ENCODE measurements around the gene MTARC2.
"Not testable (repeated sequence)": the region's sequence is repeated elsewhere in the genome, so short reads cannot be mapped to it uniquely, and the experiment has no call there.

MTARC2 gene

DNA sequence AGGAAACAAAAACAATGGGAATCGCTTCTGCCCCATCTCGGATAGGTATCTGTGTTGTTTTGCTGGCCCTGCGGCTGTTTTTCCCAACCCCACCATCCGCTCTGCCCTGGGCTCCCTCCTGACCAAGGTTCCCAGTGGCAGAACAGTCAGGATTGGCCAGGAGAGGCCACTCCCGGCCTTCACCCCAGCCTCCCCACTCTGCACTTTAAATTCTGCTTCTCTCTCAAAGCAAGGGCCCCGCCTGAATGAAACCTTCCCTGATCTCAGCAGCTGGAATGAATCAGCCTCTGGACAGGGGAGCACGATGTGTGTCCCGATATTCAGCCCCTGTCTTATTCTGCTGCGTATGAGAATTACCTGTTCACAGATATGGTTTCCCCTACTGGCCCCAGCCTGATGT, 41.6 kb upstream of the MTARC2 start:
- Histone ChIP-seq H4K20me1 (no peaks in the 10 kb centered on the region), H3K36me3 (no peaks in the 10 kb centered on the region), H3K27ac (no peak overlapping the region), H3K4me1 (peaks cover 21 to 47% (median 43%) of the 10 kb centered on the region in 10 experiments), H3K9me3 (replicated peaks in 1 of 11) (peaks cover 0 to 24% (median 12%) of the 10 kb centered on the region in 11 experiments; a peak in 16 of 22 replicates), H3K4me3 (no peak overlapping the region), H3K4me2 (no peak overlapping the region), H3K9ac (no peak overlapping the region), H3K27me3 (no peaks in the 10 kb centered on the region)
- TF ChIP-seq Cebpa-rat (IDR thresholded peaks at IDR 0.05) = no peak

DNA sequence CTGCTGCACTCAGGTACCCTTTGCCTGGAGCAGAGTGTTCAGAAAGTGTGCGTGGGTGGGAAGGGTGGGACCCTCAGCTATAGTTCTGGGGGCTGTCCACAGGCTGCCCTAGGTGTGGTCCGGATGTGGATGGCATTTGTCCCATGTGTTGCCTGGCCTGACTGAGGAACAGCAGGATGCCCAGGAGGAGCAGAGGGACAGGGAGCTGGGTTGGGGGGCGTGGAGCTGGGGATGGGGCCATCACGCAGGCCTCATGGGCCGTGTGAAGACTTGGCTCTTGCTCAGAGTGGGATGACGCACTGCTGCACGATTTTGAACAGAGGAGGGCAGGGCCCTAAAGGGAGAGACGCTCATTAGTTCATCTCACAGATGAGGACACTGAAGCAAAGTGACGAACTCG, 41.0 kb upstream of the MTARC2 start:
- no peak overlapping the region for H3K4me2 ChIP-seq
- no peaks in the 10 kb centered on the region for H3K36me3 ChIP-seq
- no peak overlapping the region for H3K9ac ChIP-seq
- peaks cover 0 to 21% (median 12%) of the 10 kb centered on the region in 11 experiments; a peak in 16 of 22 replicates for H3K9me3 ChIP-seq (replicated peaks in 1 of 11)
- no peaks in the 10 kb centered on the region for H4K20me1 ChIP-seq
- no peak overlapping the region for H3K27ac ChIP-seq
- TF ChIP-seq Cebpa-rat (IDR thresholded peaks at IDR 0.05) = no peak
- no peaks in the 10 kb centered on the region for H3K27me3 ChIP-seq
- H3K4me1 ChIP-seq = peaks cover 17 to 43% (median 37%) of the 10 kb centered on the region in 10 experiments
- no peak overlapping the region for H3K4me3 ChIP-seq

DNA sequence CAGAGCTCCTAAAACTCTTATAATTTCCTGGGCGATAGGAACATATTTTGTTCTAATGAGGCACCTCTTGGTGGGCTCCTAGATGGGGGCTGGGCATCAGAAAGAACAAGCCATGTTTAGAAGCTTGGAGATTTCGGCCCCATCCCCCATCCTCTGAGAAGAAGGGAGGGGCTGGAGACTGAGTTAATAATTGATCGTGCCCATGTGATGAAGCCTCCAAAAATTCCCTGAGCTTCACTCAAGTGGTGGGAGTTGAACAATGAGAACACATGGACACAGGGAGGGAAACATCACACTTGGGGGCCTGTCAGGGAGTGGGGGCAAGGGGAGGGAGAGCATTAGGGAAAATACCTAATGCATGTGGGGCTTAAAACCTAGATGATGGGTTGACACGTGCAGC, 39.9 kb upstream of the MTARC2 start:
- Histone ChIP-seq H3K27ac (no peak overlapping the region), H3K27me3 (no peaks in the 10 kb centered on the region), H3K9me3 (replicated peaks in 1 of 11) (peaks cover 0 to 10% (median 2%) of the 10 kb centered on the region in 11 experiments; a peak in 11 of 22 replicates), H3K4me2 (peak overlapping the region in 2 of 11 experiments; percentile 26 to 46; a peak in 1 of 22 replicates), H3K4me1 (peaks cover 14 to 35% (median 29%) of the 10 kb centered on the region in 10 experiments; a peak in 18 of 20 replicates), H3K9ac (no peak overlapping the region), H3K36me3 (no peaks in the 10 kb centered on the region), H3K4me3 (no peak overlapping the region), H4K20me1 (no peaks in the 10 kb centered on the region)
- no peak for TF ChIP-seq Cebpa-rat (IDR thresholded peaks at IDR 0.05)

DNA sequence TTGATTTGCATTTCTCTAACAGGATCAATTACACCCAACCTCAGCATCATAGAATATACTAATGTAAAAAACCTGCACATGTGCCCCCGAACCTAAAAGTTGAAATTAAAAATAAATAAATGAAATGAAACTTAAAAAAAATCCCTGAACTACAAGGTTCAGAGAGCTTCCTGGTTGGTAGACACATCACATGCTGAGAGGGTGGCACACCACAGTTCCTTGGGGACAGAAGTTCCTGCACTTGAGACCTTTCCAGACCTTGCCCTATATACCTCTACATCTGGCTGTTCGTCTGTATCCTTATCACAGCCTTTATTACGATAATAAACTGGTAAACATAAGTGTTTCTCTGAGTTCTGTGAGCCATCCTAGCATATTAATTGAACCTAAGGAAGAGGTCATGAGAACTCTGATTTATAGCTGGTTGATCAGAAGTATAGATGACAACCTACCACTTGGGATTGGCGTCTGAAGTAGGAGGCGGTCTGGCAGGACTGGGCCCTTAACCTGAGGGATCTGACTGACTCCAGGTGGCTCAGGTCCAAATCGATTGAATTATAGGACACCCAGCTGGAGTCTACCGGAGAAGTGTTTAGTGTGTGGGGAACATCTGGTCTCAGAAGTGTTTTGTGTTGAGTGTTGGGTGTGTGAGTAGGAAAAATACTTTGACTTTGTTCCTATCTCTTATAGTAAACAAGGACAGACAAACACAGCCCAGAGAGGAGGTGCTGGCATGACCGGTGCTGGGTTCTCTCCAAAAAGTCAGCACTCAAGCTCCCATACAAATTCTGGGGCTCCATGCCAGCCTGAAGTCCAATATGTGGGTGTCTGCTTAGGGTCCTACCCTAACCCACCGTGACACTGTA, 39.0 kb upstream of the MTARC2 start:
- Histone ChIP-seq H4K20me1 (no peaks in the 10 kb centered on the region), H3K27me3 (no peaks in the 10 kb centered on the region), H3K27ac (no peak overlapping the region), H3K9ac (no peak overlapping the region), H3K4me2 (peak overlapping the region in 8 of 11 experiments; percentile 35 to 62 (median 54); a peak in 16 of 22 replicates), H3K9me3 (replicated peaks in 1 of 11) (peaks cover 0 to 4% (median 2%) of the 10 kb centered on the region in 11 experiments; a peak in 5 of 22 replicates), H3K4me3 (no peak overlapping the region), H3K36me3 (no peaks in the 10 kb centered on the region), H3K4me1 (peaks cover 14 to 35% (median 29%) of the 10 kb centered on the region in 10 experiments; a peak in 18 of 20 replicates)
- no peak for TF ChIP-seq Cebpa-rat (IDR thresholded peaks at IDR 0.05)

DNA sequence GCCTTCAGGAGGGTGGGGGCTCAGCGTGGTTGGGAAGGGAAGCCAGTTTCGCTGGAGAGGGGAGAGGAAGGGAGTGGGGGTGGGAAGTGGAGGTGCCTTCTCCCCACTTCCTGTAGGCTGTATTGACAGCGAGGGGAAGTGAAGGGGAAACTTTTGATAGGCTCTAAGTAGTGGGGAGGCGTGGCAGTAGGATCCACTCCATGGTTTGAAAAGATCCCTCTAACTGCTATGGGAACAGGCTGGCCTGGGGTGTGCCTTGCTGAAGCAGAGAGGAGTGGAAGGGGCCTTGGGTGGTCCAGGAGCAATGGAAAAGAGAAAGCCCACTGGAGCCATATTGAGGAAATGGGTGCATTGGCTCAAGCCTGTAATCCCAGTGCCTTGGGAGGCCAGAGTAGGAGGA, 37.8 kb upstream of the MTARC2 start:
- Histone ChIP-seq H3K4me1 (peaks cover 14 to 35% (median 29%) of the 10 kb centered on the region in 10 experiments; a peak in 18 of 20 replicates), H3K27ac (no peak overlapping the region), H3K4me2 (peak overlapping the region; percentile 7 to 62 (median 44); a peak in 13 of 22 replicates), H3K4me3 (no peak overlapping the region), H4K20me1 (no peaks in the 10 kb centered on the region), H3K9me3 (replicated peaks in 1 of 11) (peaks cover 10 to 15% (median 13%) of the 10 kb centered on the region in 11 experiments; a peak in 21 of 22 replicates), H3K36me3 (no peaks in the 10 kb centered on the region), H3K27me3 (no peaks in the 10 kb centered on the region), H3K9ac (no peak overlapping the region)
- TF ChIP-seq Cebpa-rat (IDR thresholded peaks at IDR 0.05) = no peak

DNA sequence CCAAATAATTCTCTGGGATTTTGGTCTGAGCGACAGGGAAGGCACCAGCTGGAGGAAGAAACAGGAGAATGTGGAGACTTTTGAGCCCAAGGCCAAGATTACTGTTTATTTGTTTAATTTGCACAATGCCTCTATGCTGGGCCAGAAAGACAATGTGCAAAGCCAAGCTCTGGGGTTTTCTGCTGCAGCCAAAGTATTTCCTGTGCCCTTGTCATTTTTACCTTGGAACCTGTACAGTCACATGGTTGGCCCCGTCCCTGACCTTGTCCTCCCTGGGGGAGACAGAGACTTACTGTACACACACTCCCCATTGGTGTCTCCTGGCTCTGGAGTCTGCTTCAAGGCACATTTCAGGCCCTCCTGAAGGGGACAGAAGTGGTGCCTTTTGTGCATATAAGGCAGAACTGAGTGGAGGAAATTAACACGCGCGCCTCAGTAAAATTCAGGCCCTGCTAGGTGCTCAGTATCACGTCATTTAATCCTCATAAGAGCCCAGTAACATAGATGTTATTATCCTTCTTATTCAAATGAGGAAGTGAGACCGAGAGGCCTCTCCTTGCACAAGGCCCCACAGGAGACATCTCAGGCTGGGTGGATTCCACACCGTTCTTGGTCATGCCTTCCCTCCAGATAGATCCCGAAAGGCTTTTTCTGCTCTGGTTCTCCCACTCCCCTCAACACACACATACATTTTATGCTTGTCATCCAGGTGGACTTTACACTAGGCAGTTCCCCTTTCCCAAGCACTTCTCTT, 36.9 kb upstream of the MTARC2 start:
- H3K27me3 ChIP-seq = no peaks in the 10 kb centered on the region
- H4K20me1 ChIP-seq = no peaks in the 10 kb centered on the region
- no peak overlapping the region for H3K4me3 ChIP-seq
- no peak overlapping the region for H3K9ac ChIP-seq
- no peaks in the 10 kb centered on the region for H3K36me3 ChIP-seq
- H3K4me1 ChIP-seq = peaks cover 14 to 35% (median 29%) of the 10 kb centered on the region in 10 experiments; a peak in 18 of 20 replicates
- H3K27ac ChIP-seq = peak overlapping the region in 1 of 11 experiments; percentile 16; a peak in 1 of 22 replicates
- peak overlapping the region; percentile 9 to 50 (median 34); a peak in 14 of 22 replicates for H3K4me2 ChIP-seq
- TF ChIP-seq Cebpa-rat (IDR thresholded peaks at IDR 0.05) = no peak
- peaks cover 18 to 24% (median 22%) of the 10 kb centered on the region in 11 experiments for H3K9me3 ChIP-seq (replicated peaks in 1 of 11)

DNA sequence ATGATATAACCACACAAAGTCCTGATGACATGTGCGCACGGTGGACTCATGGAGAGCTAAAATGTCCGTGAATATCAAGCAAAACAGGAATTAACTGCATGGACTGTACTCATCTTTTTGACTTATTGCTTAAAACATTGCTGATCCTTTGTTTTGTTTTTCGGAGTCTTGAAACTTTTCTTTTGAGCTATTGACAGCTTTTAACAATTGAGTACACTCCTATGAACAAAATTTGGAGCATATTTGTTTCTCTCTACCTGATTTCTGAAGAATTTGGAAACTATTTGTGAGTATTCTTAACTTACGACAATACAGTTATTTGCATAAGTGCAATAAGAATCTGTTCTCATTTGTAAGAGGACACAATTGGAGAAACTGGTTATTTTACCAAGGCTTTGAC, 32.1 kb upstream of the MTARC2 start:
- H3K27ac ChIP-seq = not testable (repeated sequence)

DNA sequence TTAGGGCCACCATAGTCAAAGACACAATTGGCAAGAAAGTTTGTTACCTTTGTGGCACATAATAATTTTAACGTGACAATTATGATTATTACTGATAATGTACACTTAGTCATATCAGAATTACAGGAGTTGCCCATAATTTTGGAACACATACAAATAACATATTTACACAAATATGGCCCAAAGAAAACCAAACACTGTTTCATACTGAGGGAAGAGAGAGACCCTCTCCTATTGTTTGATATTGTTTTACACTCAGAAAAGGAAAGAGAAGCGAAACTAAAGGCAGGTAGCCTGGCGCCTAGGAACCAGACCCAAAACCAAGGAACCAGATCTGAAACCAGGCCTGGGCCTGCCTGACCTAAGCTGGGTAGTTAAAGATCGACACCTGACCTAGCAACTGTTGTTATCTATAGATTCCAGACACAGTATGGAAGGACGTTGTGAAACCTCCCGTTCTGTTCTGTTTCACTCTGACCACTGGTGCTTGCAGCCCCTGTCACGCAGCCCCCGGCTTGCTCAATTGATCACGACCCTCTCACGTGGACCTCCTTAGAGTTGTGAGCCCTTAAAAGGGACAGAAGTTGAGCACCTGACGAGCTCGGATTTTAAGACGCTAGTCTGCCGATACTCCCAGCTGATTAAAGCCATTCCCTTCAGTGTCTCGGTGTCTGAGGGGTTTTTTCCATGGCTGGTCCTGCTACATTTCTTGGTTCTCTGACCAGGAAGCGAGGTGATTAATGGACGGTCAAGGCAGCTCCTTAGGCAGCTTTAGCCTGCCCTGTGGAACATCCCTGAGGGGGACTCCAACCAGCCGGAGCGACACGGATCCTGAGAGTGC, 30.1 kb upstream of the MTARC2 start:
- Histone ChIP-seq H3K4me3 (no peak overlapping the region), H4K20me1 (no peaks in the 10 kb centered on the region), H3K27me3 (no peaks in the 10 kb centered on the region), H3K36me3 (no peaks in the 10 kb centered on the region), H3K27ac (no peak overlapping the region), H3K9ac (no peak overlapping the region), H3K4me1 (peaks cover 0 to 4% (median 0%) of the 10 kb centered on the region in 10 experiments; a peak in 1 of 20 replicates), H3K4me2 (no peak overlapping the region), H3K9me3 (replicated peaks in 1 of 11) (peaks cover 23 to 42% (median 29%) of the 10 kb centered on the region in 11 experiments)
- no peak for TF ChIP-seq Cebpa-rat (IDR thresholded peaks at IDR 0.05)

More for the DNA sequence above, 32.1 kb upstream of the MTARC2 start:
- not testable (repeated sequence) for H4K20me1 ChIP-seq, H3K36me3 ChIP-seq, H3K4me2 ChIP-seq, H3K4me1 ChIP-seq, H3K9ac ChIP-seq, H3K27me3 ChIP-seq, H3K4me3 ChIP-seq
- H3K9me3 ChIP-seq (replicated peaks in 1 of 11) = peaks cover 23 to 42% (median 29%) of the 10 kb centered on the region in 11 experiments

DNA sequence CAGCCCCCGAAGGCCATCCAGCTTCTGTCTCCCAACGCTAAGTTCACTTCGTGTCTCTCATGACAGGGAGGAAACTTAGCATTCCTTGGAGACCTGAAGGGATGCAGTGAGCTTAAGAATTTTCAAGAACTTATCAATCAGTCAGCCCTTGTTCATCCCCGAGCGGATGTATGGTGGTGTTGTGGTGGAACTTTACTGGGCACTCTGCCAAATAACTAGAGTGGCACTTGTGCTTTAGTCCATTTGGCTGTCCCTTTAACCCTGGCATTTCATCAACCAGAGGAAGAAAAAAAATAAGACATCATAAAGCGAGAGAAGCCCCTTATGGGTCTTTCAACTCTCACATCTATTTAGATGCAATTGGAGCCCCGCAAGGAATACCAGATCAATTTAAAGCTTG, 26.9 kb upstream of the MTARC2 start:
- H3K4me1 ChIP-seq, H3K9ac ChIP-seq, H4K20me1 ChIP-seq, H3K4me3 ChIP-seq, H3K36me3 ChIP-seq, H3K27ac ChIP-seq, H3K27me3 ChIP-seq: not testable (repeated sequence)
- Histone ChIP-seq H3K4me2 (peak overlapping the region in 2 of 11 experiments; percentile 20 to 23; a peak in 1 of 22 replicates), H3K9me3 (replicated peaks in 1 of 11) (peaks cover 3 to 19% (median 7%) of the 10 kb centered on the region in 11 experiments)

All from BLaER1 treated with 17β-estradiol and CSF1 and Interleukin-3, amounts not matched to agents 10 nM and 100 nM (cell line).